ENCODE measurements around the gene TFPI.

DNA sequence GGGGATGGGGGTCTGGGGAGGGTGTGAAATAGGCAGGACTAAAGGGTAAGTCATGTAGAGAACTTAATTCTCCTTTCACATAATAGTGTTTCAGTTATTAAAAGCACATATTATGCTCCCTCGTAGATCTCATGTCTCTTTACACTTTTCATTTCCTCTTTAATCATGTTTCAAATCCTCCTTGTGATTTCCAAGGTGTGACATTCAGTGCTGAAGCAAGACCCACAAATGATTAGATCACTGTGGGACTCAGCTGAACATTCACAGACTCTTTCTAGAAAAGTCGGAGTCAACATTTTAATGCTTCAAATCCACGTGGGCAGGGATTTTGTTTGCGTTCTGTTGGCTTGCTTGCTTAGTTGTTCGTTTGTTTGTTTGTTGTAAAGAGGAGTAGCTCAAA lies 71.4 kb downstream of the TFPI start:
- TF ChIP-seq, protein P1, sequence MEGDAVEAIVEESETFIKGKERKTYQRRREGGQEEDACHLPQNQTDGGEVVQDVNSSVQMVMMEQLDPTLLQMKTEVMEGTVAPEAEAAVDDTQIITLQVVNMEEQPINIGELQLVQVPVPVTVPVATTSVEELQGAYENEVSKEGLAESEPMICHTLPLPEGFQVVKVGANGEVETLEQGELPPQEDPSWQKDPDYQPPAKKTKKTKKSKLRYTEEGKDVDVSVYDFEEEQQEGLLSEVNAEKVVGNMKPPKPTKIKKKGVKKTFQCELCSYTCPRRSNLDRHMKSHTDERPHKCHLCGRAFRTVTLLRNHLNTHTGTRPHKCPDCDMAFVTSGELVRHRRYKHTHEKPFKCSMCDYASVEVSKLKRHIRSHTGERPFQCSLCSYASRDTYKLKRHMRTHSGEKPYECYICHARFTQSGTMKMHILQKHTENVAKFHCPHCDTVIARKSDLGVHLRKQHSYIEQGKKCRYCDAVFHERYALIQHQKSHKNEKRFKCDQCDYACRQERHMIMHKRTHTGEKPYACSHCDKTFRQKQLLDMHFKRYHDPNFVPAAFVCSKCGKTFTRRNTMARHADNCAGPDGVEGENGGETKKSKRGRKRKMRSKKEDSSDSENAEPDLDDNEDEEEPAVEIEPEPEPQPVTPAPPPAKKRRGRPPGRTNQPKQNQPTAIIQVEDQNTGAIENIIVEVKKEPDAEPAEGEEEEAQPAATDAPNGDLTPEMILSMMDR (IDR thresholded peaks at IDR 0.05) = no peak
- TF ChIP-seq POLR2A (IDR thresholded peaks at IDR 0.05) = no peak

Measured in heart left ventricle (tissue), 13 donors.